Measurements from ENCODE around the gene BEAN1.

The BEAN1 gene

DNA sequence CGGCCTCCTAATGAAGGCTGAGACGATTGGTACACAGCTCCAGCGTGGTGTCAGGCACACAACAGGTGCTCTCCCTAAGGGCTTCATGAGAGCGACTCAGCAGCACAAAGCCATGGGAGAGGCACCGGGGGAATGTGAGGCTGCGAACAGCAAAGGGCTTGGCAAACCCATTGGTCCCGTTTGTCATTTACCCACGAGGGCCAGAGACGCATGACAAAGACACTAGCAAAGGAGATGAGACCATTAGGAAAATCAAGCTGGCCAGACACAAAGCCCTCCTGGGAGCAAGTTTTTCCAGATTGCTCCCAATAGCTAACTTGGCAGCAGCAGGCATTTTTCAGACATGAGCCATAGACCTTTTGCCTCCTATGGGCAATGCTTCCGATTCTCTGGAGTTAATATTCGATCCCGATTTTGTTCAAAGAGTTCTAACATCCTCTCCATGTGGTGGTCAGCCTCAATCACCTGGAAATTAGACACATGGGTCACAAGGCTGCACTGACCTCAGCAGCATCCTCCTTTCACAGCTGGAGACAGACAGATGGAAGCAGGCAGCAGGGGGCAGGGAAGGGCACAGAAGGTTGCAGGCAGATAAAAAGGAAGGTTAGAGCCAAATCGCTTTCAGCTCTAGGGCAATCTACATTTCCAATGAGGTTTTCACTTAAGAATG is 84.6 kb downstream of the BEAN1 start:
- TF ChIP-seq GATA2 (IDR thresholded peaks at IDR 0.05; ENCODE audit: low read depth, low read length): no peak

DNA sequence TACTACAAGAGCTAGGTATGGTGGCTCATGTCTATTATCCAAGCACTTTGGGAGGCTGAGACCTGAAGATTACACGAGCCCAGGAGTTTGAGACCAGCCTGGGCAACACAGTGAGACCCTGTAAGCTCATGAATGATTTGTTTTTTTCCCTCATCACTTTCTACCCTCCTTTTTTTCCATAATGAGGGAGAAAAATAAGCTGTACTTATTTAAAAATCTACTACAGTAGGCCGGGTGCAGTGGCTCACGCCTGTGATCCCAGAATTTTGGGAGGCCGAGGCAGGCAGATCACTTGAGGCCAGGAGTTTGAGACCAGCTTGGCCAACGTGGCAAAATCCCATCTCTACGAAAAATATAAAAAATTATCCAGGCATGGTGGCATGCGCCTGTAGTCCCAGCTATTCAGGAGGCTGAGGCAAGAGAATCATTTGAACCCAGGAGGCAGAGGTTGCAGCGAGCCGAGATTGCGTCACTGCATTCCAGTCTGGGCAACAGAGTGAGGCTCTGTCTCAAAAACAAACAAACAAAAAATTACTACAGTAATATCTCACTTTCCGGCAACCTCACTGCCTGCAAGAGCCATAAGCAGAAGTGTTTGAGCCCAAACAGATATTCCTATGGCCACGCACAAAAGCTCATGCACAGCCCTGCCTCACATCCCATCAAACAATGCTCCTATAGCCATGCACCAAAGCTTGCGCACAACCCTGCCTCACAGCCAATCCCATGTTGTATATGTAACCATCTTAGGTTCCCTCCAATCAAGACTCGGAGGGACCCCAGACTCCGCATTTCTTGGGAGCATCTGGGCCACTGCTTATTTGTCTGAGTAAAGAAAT is 85.4 kb downstream of the BEAN1 start:
- no peak for TF ChIP-seq GATA3 (IDR thresholded peaks at IDR 0.05; ENCODE audit: low read depth, low read length)

DNA sequence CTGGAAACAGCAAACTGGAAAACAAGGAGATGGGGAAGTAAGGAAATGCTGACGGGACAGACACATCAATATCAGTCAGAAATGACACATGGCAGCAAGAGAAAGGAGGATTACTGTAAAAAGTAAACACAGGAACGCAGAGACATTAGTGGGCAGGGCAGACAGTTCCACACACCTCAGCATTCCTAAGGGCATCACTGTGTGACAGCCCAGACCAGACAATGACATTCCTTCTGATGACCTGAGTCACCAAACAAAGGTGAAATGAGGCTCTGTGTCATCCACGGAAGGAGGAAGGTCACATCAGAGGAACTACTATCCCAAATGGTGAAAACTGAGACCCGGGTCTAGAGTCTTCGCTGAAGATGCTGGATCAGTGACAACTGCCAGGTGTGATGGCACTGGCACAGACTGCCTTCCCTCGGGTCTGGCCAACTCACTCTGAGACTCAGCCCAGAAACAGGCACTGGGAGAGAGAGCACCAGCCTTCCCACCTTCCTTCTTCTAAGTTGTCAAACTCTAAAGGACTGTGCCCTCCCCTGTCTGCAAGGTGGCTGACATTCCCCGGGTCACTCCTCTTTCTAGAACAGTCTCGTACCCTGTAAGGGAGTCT is 86.1 kb downstream of the BEAN1 start:
- TF ChIP-seq GATA2 (IDR thresholded peaks at IDR 0.05; ENCODE audit: low read depth, low read length) (no peak), GATA3 (IDR thresholded peaks at IDR 0.05; ENCODE audit: low read depth, low read length) (no peak)

DNA sequence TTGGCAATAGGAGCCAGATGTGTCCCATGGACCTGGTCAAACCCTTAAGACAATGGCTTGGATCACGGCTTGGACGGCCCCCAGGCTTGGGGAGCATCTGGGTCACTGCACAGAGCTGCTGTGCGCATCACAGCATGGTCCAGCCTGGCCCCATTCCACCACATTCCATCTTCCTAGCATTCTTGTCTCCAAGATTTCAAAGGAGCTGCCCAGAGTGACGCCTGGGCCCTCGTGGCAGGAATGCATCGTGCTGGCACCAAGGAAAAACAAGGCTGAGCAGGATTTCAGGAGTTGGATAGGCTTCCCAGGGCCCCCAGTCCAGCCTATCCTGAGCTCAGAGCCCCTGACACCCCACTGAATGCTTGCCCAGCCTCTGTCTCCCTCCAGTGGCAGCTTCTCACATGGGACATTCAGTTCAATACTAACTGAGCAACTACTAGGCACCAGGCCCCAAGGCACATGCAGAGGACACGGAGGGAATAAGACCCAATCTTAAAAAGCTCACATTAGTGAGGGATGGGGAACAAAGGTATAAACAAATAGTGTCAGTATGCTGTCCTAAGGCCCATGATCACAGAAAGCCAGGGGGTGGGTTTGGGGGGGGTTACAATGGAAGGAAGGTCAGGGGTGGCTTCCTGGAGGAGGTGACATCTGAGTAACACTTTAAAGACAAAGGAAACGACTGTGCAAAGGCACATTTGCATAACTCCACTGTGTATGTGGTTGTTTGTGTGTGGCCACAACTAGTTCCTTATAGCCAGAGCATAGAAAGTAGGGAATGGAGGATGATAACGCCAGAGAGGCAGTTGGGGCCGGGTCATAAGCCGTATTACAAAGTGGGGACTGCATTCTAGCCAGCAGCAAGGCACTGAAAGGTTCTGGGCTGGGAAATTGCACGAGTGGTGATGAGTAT is 88.8 kb downstream of the BEAN1 start:
- TF ChIP-seq GATA2 (IDR thresholded peaks at IDR 0.05; ENCODE audit: low read depth, low read length) (no peak), GATA3 (IDR thresholded peaks at IDR 0.05; ENCODE audit: low read depth, low read length) (no peak)

DNA sequence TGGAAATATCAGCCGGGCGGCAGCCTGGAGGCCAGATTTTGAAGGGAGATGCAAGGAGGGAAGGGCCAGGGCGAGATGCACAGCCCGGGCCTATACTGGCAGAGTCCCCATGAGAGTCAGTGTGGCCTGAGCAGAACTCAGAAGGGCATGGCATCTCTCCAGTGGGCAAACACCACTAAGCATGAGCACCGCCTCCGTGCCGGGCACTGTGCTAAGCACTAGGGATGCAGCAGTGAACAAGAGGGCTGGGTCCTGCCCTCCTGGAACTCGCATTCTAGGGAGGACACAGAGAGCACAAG is 89.4 kb downstream of the BEAN1 start:
- TF ChIP-seq GATA2 (IDR thresholded peaks at IDR 0.05; ENCODE audit: low read depth, low read length): no peak
- TF ChIP-seq GATA3 (IDR thresholded peaks at IDR 0.05; ENCODE audit: low read depth, low read length): no peak

DNA sequence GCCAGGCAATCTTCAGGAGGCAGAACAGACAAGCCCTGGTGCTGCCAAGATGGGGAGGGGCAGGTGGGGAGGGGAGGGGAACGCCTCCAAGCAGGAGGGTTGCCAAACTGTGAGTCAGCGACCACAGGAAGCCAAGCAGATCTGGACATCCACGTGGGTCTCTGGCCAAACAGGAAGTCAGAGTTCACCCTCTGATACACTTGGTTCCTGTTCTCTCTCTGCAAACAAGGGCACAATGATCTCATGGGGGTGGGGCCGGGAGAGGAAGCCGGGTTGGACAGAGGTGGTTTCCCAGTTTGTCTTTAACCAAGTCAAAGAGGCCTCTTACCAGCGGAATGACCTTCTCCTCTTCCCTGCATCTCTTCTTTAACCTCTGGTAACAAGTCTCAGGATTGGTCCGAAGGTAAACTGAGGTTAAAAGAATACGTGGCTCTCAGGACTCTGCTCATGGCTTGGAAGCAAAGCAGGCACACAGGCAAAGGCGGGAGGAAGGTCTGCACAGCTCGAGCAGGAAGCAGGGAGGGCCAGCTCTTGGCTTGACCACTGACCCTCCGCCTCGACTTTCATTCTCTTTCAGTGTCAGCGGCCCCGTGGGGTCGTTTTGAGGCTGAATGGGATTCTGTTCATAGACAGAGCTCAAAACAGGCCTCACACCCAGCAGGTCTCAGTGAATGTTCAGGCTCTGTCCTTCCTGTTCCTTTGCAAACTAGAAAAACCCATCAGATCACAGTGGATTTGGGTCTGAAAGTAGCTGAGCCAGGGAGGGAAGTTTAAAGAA is 89.9 kb downstream of the BEAN1 start:
- TF ChIP-seq GATA3 (IDR thresholded peaks at IDR 0.05; ENCODE audit: low read depth, low read length) (no peak), GATA2 (IDR thresholded peaks at IDR 0.05; ENCODE audit: low read depth, low read length) (no peak)

DNA sequence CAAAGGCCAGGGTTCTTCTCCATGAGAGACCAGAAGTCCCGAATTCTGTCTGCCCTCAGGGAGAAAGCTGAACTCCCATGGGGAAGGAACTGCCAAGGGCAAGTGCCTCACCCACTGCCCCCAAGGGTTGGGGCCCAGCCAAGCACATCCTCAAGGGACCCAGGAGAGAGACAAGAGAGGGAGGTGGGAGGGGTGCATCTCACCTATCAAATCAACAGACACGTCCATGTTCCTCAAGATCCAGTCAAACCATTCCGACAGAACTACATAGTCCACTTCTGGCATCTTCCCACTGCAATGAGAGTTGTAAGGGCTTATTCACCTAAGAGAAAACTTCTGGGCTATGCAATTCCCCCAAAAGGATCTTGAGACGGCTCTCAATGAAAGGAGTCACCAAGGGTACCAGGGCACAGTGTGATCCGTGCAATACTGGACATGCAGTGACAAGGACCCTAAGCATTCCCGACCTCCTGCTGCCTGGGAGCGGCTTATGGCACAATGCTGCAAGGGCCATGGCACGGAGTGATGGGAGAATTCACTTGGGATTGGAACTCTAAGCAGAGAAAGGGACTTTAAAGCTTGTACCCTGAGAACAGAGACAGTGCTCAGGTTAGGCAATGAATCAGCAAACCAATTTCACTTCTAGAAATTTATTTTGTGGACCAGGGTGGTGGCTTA is 90.6 kb downstream of the BEAN1 start:
- no peak for TF ChIP-seq GATA3 (IDR thresholded peaks at IDR 0.05; ENCODE audit: low read depth, low read length)
- no peak for TF ChIP-seq GATA2 (IDR thresholded peaks at IDR 0.05; ENCODE audit: low read depth, low read length)

DNA sequence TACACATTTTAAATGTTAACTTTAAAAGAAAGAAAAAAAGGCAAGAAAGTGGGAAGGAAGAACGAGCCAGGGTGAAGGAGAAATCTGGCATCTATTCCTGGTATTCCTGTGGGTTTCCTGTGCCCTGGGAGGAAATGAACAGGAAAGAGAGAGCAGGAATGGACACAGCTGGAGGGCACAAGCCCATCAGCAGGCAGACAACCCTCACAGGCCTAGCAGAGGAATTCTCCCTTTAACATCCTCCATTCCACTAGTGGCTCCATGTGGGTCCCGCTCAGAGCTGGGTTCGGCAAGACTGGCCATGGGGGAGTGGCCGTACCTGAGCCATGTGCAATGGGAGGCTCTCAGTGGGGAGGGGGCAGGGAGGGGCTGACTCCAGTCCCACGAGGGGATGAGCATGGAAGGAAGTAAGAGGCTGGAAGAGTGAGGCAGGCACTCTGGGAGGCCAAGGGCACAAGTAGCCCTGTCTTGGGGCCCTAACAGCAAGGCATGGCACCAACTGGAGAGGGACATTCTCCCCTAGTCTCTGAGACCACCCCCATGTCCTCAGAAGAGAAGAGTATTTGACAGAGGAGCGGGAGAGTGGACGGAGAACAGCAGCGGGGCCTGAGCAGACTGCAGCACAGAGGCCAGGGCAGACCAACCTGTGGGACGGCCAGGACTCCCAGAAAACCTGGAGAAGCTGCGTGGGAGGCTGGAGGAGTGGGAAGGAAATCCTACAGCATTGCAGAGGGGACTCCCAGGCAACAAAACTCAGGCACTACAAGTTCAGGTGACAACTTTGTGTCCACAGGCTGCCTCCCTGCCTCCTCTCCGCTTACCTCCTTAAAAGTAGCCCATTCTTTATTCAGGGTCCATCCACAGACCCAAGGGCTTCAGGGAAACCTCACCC is 92.6 kb downstream of the BEAN1 start:
- no peak for TF ChIP-seq GATA3 (IDR thresholded peaks at IDR 0.05; ENCODE audit: low read depth, low read length)
- no peak for TF ChIP-seq GATA2 (IDR thresholded peaks at IDR 0.05; ENCODE audit: low read depth, low read length)

DNA sequence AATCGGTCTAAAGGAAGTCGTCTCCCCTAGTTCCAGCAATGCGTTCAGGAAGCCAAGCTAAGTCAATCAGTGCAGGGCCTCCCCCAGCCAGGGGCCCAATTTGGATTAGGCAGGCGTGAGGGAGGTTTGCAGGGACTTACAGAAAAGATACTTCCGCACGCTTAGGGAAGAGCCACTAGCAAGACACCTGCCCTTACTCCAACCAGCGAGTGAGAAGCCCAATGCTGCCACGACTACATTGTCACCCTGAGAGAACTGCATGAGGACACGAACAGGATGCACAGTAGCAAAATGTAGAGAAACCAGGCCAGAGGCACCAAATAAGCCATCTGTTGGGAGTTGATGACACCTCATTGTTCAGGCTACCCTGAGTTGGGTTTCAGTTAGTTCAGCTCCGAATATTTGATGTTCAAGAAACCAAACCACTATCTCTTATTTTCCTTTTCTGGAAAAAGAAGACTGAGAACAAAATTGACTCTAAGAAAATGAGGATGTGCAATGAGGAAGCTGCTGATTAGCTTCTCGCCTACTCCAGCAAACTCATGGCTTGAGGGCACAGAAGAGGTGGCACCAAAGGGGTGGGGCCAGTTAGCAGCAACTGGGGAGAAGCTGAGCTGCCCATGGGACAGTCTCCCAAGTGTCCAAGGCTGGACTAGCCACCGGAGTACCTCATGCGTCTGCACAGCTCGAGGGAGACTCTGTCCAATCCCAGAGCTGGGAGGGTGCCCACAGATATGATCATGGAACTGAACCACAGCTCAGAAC is 93.5 kb downstream of the BEAN1 start:
- TF ChIP-seq GATA3 (IDR thresholded peaks at IDR 0.05; ENCODE audit: low read depth, low read length): no peak
- TF ChIP-seq GATA2 (IDR thresholded peaks at IDR 0.05; ENCODE audit: low read depth, low read length): no peak

DNA sequence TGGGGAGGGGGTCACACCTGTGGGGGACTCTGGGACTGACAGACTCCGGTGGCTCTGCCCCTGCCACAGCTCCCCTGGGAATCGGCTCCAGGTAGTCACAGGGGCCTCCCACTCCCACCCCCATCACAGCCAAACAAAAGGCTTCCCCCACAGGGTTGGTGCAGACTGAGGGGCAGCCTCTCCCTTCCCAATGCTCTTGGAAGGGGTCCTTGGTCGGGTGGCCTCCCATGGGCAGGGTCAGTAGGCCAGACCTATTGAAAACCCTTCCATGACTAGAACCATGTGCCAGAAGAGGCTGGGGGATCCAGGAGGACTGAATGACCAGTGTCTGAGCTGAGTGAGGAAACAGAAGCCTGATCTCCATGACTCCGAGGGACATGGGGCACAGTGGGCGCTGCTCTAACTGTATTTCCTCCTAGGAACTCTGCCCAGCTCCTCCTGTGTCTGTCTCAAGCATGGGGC is 94.2 kb downstream of the BEAN1 start:
- TF ChIP-seq GATA2 (IDR thresholded peaks at IDR 0.05; ENCODE audit: low read depth, low read length) (no peak), GATA3 (IDR thresholded peaks at IDR 0.05; ENCODE audit: low read depth, low read length) (no peak)

Measured in SH-SY5Y (cell line).